Measurements from ENCODE around the gene SLC30A3.

GRCh38 chr2:27218614-27219013 lies 44.2 kb downstream of the SLC30A3 start:
- TF ChIP-seq, protein P1, sequence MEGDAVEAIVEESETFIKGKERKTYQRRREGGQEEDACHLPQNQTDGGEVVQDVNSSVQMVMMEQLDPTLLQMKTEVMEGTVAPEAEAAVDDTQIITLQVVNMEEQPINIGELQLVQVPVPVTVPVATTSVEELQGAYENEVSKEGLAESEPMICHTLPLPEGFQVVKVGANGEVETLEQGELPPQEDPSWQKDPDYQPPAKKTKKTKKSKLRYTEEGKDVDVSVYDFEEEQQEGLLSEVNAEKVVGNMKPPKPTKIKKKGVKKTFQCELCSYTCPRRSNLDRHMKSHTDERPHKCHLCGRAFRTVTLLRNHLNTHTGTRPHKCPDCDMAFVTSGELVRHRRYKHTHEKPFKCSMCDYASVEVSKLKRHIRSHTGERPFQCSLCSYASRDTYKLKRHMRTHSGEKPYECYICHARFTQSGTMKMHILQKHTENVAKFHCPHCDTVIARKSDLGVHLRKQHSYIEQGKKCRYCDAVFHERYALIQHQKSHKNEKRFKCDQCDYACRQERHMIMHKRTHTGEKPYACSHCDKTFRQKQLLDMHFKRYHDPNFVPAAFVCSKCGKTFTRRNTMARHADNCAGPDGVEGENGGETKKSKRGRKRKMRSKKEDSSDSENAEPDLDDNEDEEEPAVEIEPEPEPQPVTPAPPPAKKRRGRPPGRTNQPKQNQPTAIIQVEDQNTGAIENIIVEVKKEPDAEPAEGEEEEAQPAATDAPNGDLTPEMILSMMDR (conservative IDR thresholded peaks at IDR 0.05 in 1 of 2, IDR thresholded peaks at IDR 0.05 in 1 of 2; ENCODE audit: low read depth in 1 of 2, low read length in 2 of 2), result no peak
- no peak for TF ChIP-seq EZH2 (IDR thresholded peaks at IDR 0.05; ENCODE audit: low read length, missing control alignments)

All from fibroblast of lung (primary cell).